Measurements from ENCODE around the gene BEST3. TPM values are rescaled to one million over a fixed set of nuclear protein-coding genes. Genes with fewer than 3 reads are reported as not detected.

BEST3 gene
- total and polyA plus RNA-seq, 5 experiments from 2014 or later: not detected

- Mint-ChIP-seq H3K4me1 (no peaks in the 10 kb centered on the region), H3K27ac (no peak overlapping the region), H3K9me3 (peaks cover 0 to 7% (median 0%) of the 10 kb centered on the region in 9 donors), H3K27me3 (peaks cover 12 to 37% (median 25%) of the 10 kb centered on the region in 5 donors), H3K36me3 (no peaks in the 10 kb centered on the region), H3K4me3 (no peak overlapping the region)
- DNase-seq (no peak), ATAC-seq (no peak)
- POLR2A ChIA-PET: no interaction called here
These were observed 9.5 kb upstream of the BEST3 start for GRCh38 chr12:69708649-69709048.

GRCh38 chr12:69704357-69704756, 5.3 kb upstream of the BEST3 start:
- Mint-ChIP-seq H3K36me3 (no peaks in the 10 kb centered on the region), H3K4me3 (no peak overlapping the region), H3K27me3 (peaks cover 12 to 34% (median 24%) of the 10 kb centered on the region in 5 donors), H3K4me1 (no peaks in the 10 kb centered on the region), H3K9me3 (peaks cover 0 to 7% (median 0%) of the 10 kb centered on the region in 9 donors), H3K27ac (no peak overlapping the region)
- no peak for DNase-seq
- POLR2A ChIA-PET: no interaction called here
- no peak for ATAC-seq

- no peak for DNase-seq
- POLR2A ChIA-PET: no interaction called here
- no peak for ATAC-seq
- H3K9me3 Mint-ChIP-seq: no peaks in the 10 kb centered on the region
- H3K36me3 Mint-ChIP-seq: no peaks in the 10 kb centered on the region
- no peaks in the 10 kb centered on the region for H3K4me1 Mint-ChIP-seq
- no peak overlapping the region for H3K4me3 Mint-ChIP-seq
- H3K27ac Mint-ChIP-seq: no peak overlapping the region
- peaks cover 12 to 27% (median 20%) of the 10 kb centered on the region in 5 donors for H3K27me3 Mint-ChIP-seq
These were observed 4.1 kb upstream of the BEST3 start for GRCh38 chr12:69703146-69703642.

- Mint-ChIP-seq H3K27me3 (peaks cover 9 to 19% (median 14%) of the 10 kb centered on the region in 5 donors), H3K4me1 (no peaks in the 10 kb centered on the region), H3K27ac (no peak overlapping the region), H3K4me3 (no peak overlapping the region), H3K36me3 (no peaks in the 10 kb centered on the region), H3K9me3 (no peaks in the 10 kb centered on the region)
- ATAC-seq (no peak), DNase-seq (no peak)
- POLR2A ChIA-PET: no interaction called here
These were observed 2.7 kb upstream of the BEST3 start for GRCh38 chr12:69701826-69702225.

GRCh38 chr12:69698054-69698453, 1.0 kb downstream of the BEST3 start:
- Mint-ChIP-seq H3K27me3 (peaks cover 4 to 12% (median 10%) of the 10 kb centered on the region in 5 donors), H3K27ac (no peak overlapping the region), H3K9me3 (no peaks in the 10 kb centered on the region), H3K4me3 (no peak overlapping the region), H3K4me1 (no peaks in the 10 kb centered on the region), H3K36me3 (no peaks in the 10 kb centered on the region)
- ATAC-seq: no peak
- DNase-seq: no peak
- POLR2A ChIA-PET: no interaction called here

GRCh38 chr12:69694123-69694522, 5.0 kb downstream of the BEST3 start:
- H3K4me1 Mint-ChIP-seq: peaks cover 0 to 7% (median 2%) of the 10 kb centered on the region in 4 donors
- no peak for ATAC-seq
- no peak overlapping the region for H3K27ac Mint-ChIP-seq
- no peak overlapping the region for H3K4me3 Mint-ChIP-seq
- H3K27me3 Mint-ChIP-seq: peaks cover 6 to 10% (median 7%) of the 10 kb centered on the region in 5 donors
- no peak for DNase-seq
- POLR2A ChIA-PET: no interaction called here
- H3K9me3 Mint-ChIP-seq: no peaks in the 10 kb centered on the region
- no peaks in the 10 kb centered on the region for H3K36me3 Mint-ChIP-seq

GRCh38 chr12:69689638-69690037, 9.5 kb downstream of the BEST3 start:
- no peak for ATAC-seq
- Mint-ChIP-seq H3K9me3 (no peaks in the 10 kb centered on the region), H3K4me1 (peaks cover 0 to 10% (median 2%) of the 10 kb centered on the region in 4 donors), H3K36me3 (no peaks in the 10 kb centered on the region), H3K27ac (no peak overlapping the region), H3K4me3 (no peak overlapping the region), H3K27me3 (peaks cover 3 to 13% (median 8%) of the 10 kb centered on the region in 5 donors)
- DNase-seq: no peak
- POLR2A ChIA-PET: no interaction called here

- Mint-ChIP-seq H3K36me3 (no peaks in the 10 kb centered on the region), H3K4me3 (no peak overlapping the region), H3K9me3 (no peaks in the 10 kb centered on the region), H3K27ac (no peak overlapping the region), H3K27me3 (peaks cover 5 to 22% (median 11%) of the 10 kb centered on the region in 5 donors), H3K4me1 (peaks cover 0 to 10% (median 2%) of the 10 kb centered on the region in 4 donors)
- POLR2A ChIA-PET: no interaction called here
- peak in 1 of 10 donors; percentile 10 for DNase-seq
- ATAC-seq: no peak
These were observed 10.4 kb downstream of the BEST3 start for GRCh38 chr12:69688471-69689427.

GRCh38 chr12:69688021-69688420, 11.1 kb downstream of the BEST3 start:
- no peak overlapping the region for H3K4me3 Mint-ChIP-seq
- peaks cover 0 to 10% (median 2%) of the 10 kb centered on the region in 4 donors for H3K4me1 Mint-ChIP-seq
- POLR2A ChIA-PET: no interaction called here
- no peak overlapping the region for H3K27ac Mint-ChIP-seq
- peaks cover 6 to 25% (median 11%) of the 10 kb centered on the region in 5 donors for H3K27me3 Mint-ChIP-seq
- no peaks in the 10 kb centered on the region for H3K9me3 Mint-ChIP-seq
- no peaks in the 10 kb centered on the region for H3K36me3 Mint-ChIP-seq
- no peak for ATAC-seq
- DNase-seq: no peak

GRCh38 chr12:69687390-69687789, 11.7 kb downstream of the BEST3 start:
- DNase-seq: no peak
- Mint-ChIP-seq H3K9me3 (no peaks in the 10 kb centered on the region), H3K36me3 (no peaks in the 10 kb centered on the region), H3K4me1 (peaks cover 0 to 10% (median 2%) of the 10 kb centered on the region in 4 donors), H3K4me3 (no peak overlapping the region), H3K27me3 (peaks cover 6 to 25% (median 11%) of the 10 kb centered on the region in 5 donors), H3K27ac (no peak overlapping the region)
- no peak for ATAC-seq
- POLR2A ChIA-PET: no interaction called here

GRCh38 chr12:69686731-69687130, 12.4 kb downstream of the BEST3 start:
- H3K4me3 Mint-ChIP-seq: no peak overlapping the region
- no peak overlapping the region for H3K27ac Mint-ChIP-seq
- POLR2A ChIA-PET: no interaction called here
- H3K36me3 Mint-ChIP-seq: no peaks in the 10 kb centered on the region
- ATAC-seq (no peak), DNase-seq (no peak)
- H3K4me1 Mint-ChIP-seq: peaks cover 0 to 10% (median 2%) of the 10 kb centered on the region in 4 donors
- H3K27me3 Mint-ChIP-seq: peaks cover 6 to 25% (median 11%) of the 10 kb centered on the region in 5 donors
- no peaks in the 10 kb centered on the region for H3K9me3 Mint-ChIP-seq

- peaks cover 0 to 10% (median 2%) of the 10 kb centered on the region in 4 donors for H3K4me1 Mint-ChIP-seq
- no peak overlapping the region for H3K4me3 Mint-ChIP-seq
- no peaks in the 10 kb centered on the region for H3K36me3 Mint-ChIP-seq
- no peaks in the 10 kb centered on the region for H3K9me3 Mint-ChIP-seq
- POLR2A ChIA-PET: no interaction called here
- H3K27me3 Mint-ChIP-seq: peaks cover 6 to 25% (median 11%) of the 10 kb centered on the region in 5 donors
- ATAC-seq (no peak), DNase-seq (no peak)
- no peak overlapping the region for H3K27ac Mint-ChIP-seq
These were observed 13.3 kb downstream of the BEST3 start for GRCh38 chr12:69685810-69686209.

- H3K27me3 Mint-ChIP-seq: peaks cover 6 to 25% (median 9%) of the 10 kb centered on the region in 5 donors
- POLR2A ChIA-PET: no interaction called here
- H3K9me3 Mint-ChIP-seq: no peaks in the 10 kb centered on the region
- H3K4me1 Mint-ChIP-seq: peaks cover 0 to 6% (median under 1%) of the 10 kb centered on the region in 4 donors
- no peak overlapping the region for H3K4me3 Mint-ChIP-seq
- ATAC-seq (no peak), DNase-seq (no peak)
- no peak overlapping the region for H3K27ac Mint-ChIP-seq
- H3K36me3 Mint-ChIP-seq: no peaks in the 10 kb centered on the region
These were observed 14.6 kb downstream of the BEST3 start for GRCh38 chr12:69684466-69684865.

All from naive thymus-derived CD8-positive, alpha-beta T cell (primary cell).